SU-DHL-6 (cell line): Measurements from ENCODE around the gene TWIST2.

Experiments used
- EZH2phosphoT487 ChIP-seq: fragments of 200-600 bp; sonication (generic), shearing (Covaris generic); conservative IDR thresholded peaks from 2 replicates; pipeline ENCODE4 v1.6.1; 2018; ENCODE audit warnings: mild to moderate bottlenecking, antibody characterized with exemption, low read length, moderate library complexity, mixed read lengths
- TF ChIP-seq, protein P1 (sequence below): fragments of 200-600 bp; sonication (generic); IDR thresholded peaks from one replicate; pipeline ENCODE4 v1.5.1; 2017; ENCODE audit warnings: antibody characterized with exemption, mild to moderate bottlenecking, low read length, moderate library complexity; ENCODE audit not compliant: insufficient read depth, poor library complexity, severe bottlenecking

DNA sequence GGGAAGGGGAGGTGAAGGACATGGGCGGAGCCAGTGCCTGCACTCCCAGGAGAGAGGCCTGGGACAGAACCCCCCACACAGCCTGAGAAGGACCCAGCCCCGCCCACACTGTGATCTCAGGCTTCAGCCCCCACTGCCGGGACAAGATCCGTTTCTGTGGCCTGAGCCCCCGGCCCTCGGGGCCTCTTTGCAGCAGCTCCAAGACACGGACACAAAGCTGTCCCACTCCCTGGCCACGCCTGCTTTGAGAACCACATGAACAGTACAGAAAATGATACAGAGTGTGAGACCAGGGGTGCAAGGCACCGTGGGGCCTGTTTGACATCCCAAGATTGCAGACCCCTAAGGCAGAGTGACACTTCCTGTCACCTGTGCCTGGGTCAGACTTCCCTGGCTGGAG lies 74.5 kb downstream of the TWIST2 start:
- TF ChIP-seq, protein P1, sequence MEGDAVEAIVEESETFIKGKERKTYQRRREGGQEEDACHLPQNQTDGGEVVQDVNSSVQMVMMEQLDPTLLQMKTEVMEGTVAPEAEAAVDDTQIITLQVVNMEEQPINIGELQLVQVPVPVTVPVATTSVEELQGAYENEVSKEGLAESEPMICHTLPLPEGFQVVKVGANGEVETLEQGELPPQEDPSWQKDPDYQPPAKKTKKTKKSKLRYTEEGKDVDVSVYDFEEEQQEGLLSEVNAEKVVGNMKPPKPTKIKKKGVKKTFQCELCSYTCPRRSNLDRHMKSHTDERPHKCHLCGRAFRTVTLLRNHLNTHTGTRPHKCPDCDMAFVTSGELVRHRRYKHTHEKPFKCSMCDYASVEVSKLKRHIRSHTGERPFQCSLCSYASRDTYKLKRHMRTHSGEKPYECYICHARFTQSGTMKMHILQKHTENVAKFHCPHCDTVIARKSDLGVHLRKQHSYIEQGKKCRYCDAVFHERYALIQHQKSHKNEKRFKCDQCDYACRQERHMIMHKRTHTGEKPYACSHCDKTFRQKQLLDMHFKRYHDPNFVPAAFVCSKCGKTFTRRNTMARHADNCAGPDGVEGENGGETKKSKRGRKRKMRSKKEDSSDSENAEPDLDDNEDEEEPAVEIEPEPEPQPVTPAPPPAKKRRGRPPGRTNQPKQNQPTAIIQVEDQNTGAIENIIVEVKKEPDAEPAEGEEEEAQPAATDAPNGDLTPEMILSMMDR = no peak
- TF ChIP-seq EZH2phosphoT487 = no peak
